ENCODE measurements around the gene GLYR1.
"Not testable (repeated sequence)": the region's sequence is repeated elsewhere in the genome, so short reads cannot be mapped to it uniquely, and the experiment has no call there.

GLYR1 gene

GRCh38 chr16:4785758-4786433 is 61.2 kb downstream of the GLYR1 start:
- DNase-seq: no peak

- not testable (repeated sequence) for DNase-seq
Measured at GRCh38 chr16:4784444-4784987, 62.6 kb downstream of the GLYR1 start.

DNA sequence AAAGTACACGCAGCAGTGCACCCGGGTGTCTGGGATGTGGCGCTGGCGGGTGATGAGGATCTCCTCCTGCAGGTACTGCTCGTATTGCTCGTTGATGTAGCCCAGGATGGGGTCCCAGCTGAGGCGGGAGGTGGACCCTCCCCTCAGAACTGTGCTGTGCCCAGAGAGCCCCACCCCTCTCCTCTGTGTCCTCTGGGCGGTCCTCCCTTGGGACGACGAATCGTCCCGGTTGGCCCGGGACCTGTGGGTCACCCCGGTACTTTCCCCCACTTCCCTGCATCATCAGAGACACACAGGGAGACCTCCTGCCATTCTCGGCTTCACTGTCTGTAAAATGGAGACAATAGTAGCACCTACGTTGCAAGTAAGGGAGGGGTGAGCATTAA is 63.1 kb downstream of the GLYR1 start:
- DNase-seq: no peak

- no peak for DNase-seq
Measured at GRCh38 chr16:4783251-4783950, 63.7 kb downstream of the GLYR1 start.

GRCh38 chr16:4780235-4780634 is 66.9 kb downstream of the GLYR1 start:
- DNase-seq: no peak

GRCh38 chr16:4778050-4778392 is 69.1 kb downstream of the GLYR1 start:
- DNase-seq: no peak

DNA sequence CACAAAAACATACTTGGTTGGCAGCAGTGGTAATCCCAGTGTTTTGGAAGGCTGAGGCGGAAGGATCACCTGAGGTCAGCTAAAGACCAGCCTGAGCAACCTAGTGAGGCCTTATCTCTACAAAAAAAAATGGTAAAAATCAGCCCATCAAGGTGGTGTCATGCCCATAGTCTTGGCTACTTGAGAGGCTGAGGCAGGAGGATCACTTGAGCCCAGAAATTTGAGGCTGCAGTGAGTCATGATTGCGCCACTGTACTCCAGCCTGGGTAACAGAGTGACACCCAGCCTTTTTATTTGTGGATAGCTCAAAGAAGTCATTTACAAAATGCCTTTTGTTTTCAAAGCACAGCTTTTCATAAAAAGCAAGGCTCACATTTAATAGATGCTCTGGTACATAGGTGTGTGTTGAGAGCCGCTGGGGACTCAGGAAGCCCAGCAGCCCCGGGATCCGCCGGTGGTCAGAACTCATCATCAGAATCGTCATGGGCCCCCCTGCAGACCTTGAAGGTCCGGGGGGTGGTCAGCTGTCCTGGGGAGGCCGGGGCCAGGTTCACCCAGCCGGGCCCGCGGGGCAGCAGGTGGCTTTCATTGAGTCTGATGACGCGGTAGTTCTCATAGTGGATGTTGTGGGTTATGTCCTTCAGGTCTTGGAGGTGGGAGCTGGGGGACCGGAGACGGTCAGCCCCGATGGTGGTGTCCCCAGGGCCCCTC is 69.6 kb downstream of the GLYR1 start:
- no peak for DNase-seq

- no peak for DNase-seq
Measured at GRCh38 chr16:4776141-4776705, 70.9 kb downstream of the GLYR1 start.

GRCh38 chr16:4775005-4775404 is 72.1 kb downstream of the GLYR1 start:
- no peak for DNase-seq

- no peak for DNase-seq
Measured at GRCh38 chr16:4772351-4772750, 74.7 kb downstream of the GLYR1 start.

- no peak for DNase-seq
Measured at GRCh38 chr16:4771646-4772045, 75.4 kb downstream of the GLYR1 start.

DNA sequence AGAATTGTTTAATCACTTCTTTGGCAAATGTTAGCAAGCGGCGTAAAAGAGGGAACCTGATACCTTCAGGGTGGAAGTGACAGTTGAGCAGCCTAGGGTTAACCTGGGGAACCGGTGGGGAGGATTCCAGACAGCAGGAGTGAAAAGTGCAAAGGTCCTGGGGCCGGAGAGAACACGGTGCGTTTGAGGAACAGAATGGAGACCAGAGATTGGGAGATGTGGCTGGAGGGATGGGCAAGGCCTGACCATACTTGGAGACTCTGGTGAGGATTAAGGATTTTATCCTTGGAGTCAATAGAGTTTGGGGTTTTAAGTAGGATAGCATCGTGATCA is 77.8 kb downstream of the GLYR1 start:
- no peak for DNase-seq

DNA sequence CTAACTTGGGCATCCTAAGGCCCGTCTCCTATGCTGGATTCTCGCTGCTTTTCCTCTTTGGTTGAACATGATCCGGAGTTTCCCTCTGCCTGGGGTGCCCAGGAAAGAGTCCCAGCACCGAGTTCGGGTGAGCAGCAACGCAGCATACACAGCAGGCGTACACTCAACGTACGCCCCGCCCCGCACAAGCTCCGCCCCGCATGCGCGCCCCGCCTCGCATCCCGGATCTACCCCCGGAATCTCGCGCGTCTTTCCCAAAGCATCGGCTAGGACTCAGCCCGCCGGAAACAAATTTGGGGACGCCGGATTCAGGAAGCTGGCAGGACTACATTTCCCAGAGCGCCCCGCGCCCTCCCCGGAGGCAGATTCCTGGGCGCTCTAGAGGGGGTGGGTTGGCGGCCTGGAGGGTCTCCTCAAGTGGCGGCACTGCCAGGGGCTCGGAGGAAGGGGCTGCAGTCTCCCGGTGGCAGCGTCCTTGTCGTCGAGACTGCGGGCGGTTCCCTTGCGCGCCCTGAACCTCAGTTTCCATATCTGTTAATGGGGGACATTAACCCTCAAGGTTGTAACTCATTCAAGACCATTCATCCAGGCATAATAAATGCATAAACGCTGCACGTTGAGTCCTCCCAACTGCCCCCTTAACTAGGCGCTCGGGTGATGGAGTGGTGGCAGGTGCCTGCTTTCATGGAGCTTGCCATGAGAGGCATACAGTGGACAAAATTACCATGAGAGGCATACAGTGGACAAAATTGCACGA is 78.4 kb downstream of the GLYR1 start:
- DNase-seq: peak; percentile 95

DNA sequence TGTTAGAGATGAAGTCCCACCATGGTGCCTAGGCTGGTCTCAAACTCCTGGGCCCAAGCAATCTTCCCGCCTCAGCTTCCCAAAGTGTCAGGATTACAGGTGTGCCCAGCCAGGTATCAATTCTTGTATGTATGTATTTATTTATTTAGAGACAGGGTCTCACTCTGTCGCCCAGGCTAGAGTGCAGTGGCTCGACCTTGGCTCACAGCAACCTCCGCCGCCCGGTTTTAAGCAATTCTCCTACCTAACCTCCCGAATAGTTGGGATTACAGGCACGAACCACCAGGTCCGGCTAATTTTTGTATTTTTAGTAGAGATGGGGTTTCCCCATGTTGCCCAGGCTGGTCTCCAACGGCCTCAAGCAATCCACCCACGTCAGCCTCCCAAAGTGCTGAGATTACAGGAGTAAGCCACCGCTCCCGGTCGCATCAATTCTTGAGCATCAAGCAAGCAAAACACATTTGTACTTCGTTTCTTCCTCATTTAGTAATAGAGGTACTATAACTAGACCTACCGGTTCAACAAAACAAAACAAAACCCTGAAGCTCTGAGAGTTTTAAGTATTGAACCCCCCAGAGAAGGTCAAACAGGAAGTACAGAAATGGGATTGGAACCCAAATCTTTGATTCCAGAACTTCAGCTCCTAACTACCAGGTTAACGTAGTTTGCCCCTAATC is 79.1 kb downstream of the GLYR1 start:
- no peak for DNase-seq

GRCh38 chr16:4766875-4767628 is 80.0 kb downstream of the GLYR1 start, which contains the start of gene ZNF500:
ZNF500 (minus strand) TSS chr16:4767162; CDS start chr16:4765978, 1,184 bp downstream.
- DNase-seq: peak; percentile 95

DNA sequence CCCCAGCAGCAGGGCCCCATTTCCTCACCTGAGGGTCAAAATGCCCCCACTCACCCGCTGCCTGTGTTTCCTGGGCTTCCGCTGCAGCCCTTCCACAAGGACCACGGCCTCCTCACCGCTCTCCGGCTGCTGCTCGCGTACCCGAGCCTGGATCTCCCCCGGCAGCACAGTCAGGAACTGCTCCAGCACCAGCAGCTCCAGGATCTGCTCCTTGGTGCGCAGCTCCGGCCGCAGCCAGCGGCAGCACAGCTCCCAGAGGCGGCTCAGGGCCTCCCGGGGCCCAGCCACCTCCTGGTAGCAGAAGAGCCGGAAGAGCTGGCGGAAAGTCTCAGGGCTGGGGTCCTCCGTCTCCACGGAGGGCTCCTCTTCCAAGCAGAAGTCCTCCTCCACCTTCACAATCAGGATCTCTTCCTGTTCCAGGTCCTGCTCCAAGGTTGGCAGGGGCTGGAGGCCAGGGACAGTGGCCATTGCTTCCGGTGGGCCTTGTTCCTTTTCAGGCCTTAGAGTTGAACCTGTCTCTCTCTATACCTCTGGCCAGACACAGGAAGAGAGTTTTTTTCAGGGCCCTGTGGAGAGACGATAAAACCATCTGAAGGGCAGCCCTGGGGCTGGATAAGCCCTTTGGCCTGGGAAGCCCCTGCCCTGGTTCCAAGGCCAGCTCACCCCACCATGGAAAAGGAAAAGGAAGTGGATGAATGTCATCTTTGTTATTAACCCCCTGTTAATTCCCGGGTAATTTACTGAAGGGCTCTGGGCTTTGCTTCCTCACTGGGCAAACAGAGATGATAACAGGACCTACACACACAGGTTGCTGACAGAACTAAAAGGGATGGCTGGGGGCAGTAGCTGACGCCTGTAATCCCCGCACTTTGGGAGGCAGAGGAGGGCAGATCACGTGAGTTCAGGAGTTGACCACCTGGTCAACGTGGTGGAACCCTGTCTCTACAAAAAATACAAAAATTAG is 81.3 kb downstream of the GLYR1 start:
- no peak for DNase-seq

- no peak for DNase-seq
Measured at GRCh38 chr16:4763791-4764190, 83.3 kb downstream of the GLYR1 start.

- no peak for DNase-seq
Measured at GRCh38 chr16:4762205-4762604, 84.9 kb downstream of the GLYR1 start.

GRCh38 chr16:4760221-4760910 is 86.7 kb downstream of the GLYR1 start:
- DNase-seq: no peak

DNA sequence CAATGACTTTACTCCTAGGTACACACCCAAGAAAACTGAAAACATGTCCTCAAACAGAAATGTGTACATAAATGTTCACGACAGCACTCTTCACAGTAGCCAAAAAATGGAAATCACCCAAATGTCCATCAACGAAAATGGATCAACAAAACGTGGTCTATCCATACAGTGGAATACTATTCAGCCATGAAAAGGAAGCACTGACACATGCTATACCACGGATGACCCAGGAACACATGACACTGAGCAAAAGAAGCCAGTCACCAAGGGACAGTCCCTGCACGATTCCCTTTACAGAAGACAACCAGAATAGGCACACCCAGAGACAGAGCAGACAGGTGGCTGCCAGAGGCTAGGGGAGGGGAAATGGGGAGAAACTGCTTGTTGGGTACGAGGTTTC is 91.4 kb downstream of the GLYR1 start:
- DNase-seq: no peak
